ENCODE measurements around the gene DIRAS1. TPM values are rescaled to one million over a fixed set of nuclear protein-coding genes. Genes with fewer than 3 reads are reported as not detected.

DIRAS1 gene
- total and polyA plus RNA-seq, 2 donors (not counting 3 experiments of a cell fraction or from before 2014, with no cell fraction given): 0.09 to 0.17 TPM

- ChIA-PET CTCF (interaction anchor here (0.9 kb wide), 1 partner anchor 37 kb away, joined by 3 read pairs; no protein-coding TSS in a partner anchor), POLR2A (no interaction called here)
- Histone ChIP-seq H3K9me1 (replicated peaks; ENCODE audit: control insufficient read depth, extremely low read depth, insufficient read depth, low read length) (no peaks in the 10 kb centered on the region), H3K9me3 (replicated peaks; ENCODE audit: control insufficient read depth, insufficient read depth, low read length) (no peaks in the 10 kb centered on the region), H3K27ac (ENCODE audit: insufficient read depth, low read depth, low read length) (no peak overlapping the region), H4K20me1 (replicated peaks; ENCODE audit: control insufficient read depth, extremely low read depth, insufficient read depth, low read length) (no peaks in the 10 kb centered on the region), H3K4me2 (ENCODE audit: insufficient read depth, low read length) (no peak overlapping the region), H3K36me3 (ENCODE audit: control insufficient read depth in 2 of 2, extremely low read depth in 1 of 2, insufficient read depth in 2 of 2, low read length in 2 of 2) (no peaks in the 10 kb centered on the region), H2AFZ (ENCODE audit: low read depth, low read length) (no peak overlapping the region), H3K4me3 (replicated peaks in 1 of 3; ENCODE audit: insufficient read depth in 1 of 3, low read depth in 1 of 3, low read length in 3 of 3) (no peak overlapping the region), H3K79me2 (ENCODE audit: control insufficient read depth, insufficient read depth, low read length) (no peaks in the 10 kb centered on the region), H3K27me3 (ENCODE audit: control insufficient read depth in 2 of 2, insufficient read depth in 2 of 2, low read length in 2 of 2) (no peaks in the 10 kb centered on the region), H3K9ac (replicated peaks; ENCODE audit: extremely low read depth, insufficient read depth, low read length) (no peak overlapping the region), H3K4me1 (ENCODE audit: control insufficient read depth, extremely low read depth, insufficient read depth, low read length) (no peaks in the 10 kb centered on the region)
- FAIRE-seq (no peak), DNase-seq (ENCODE audit: low read depth, low spot score) (no peak)
- dilution Hi-C loops (cut with MboI; ENCODE audit: extremely low pct_ligation_motif_present, low sequenced_read_pairs) (no loop called here), intact Hi-C loops (cut with micrococcal nuclease) (no loop called here)
- no peak for TF ChIP-seq CTCF (IDR thresholded peaks at IDR 0.05; ENCODE audit: extremely low read depth in 1 of 2, insufficient read depth in 1 of 2, low read depth in 1 of 2, low read length in 2 of 2)
- TF ChIP-seq JUN (IDR thresholded peaks at IDR 0.05; ENCODE audit: borderline replicate concordance, insufficient read depth, insufficient read length, low read depth): no peak
- TF ChIP-seq MYC (IDR thresholded peaks at IDR 0.05; ENCODE audit: low read depth, low read length): no peak
- TF ChIP-seq EZH2 (IDR thresholded peaks at IDR 0.05; ENCODE audit: borderline replicate concordance, low read depth, low read length, severe bottlenecking): no peak
- TF ChIP-seq POLR2A (IDR thresholded peaks at IDR 0.05; ENCODE audit: low read depth, low read length): no peak
- TF ChIP-seq GATA2 (IDR thresholded peaks at IDR 0.05; ENCODE audit: insufficient read depth, insufficient read length, low read depth, low read length): no peak
- no peak for TF ChIP-seq FOS (IDR thresholded peaks at IDR 0.05; ENCODE audit: borderline replicate concordance, insufficient read depth, low read length)
- TF ChIP-seq MAX (IDR thresholded peaks at IDR 0.05; ENCODE audit: insufficient read depth, insufficient read length): no peak
- TF ChIP-seq POLR2AphosphoS5 (IDR thresholded peaks at IDR 0.05; ENCODE audit: insufficient read depth, low read depth, low read length): no peak
- no TSS peak for BruUV-seq (replicated peaks)
These were observed 9.3 kb downstream of the DIRAS1 start for GRCh38 chr19:2711875-2712205.
